GM10847 (cell line): ENCODE data around the gene CYP27C1.

Experiments used
- POLR2A ChIP-seq: IDR thresholded peaks from 2 replicates; pipeline ENCODE4 v1.6.1; 2011; ENCODE audit not compliant: insufficient read length; ENCODE audit errors: extremely low read depth

The CYP27C1 gene

GRCh38 chr2:127154396-127154795 lies 65.7 kb downstream of the CYP27C1 start:
- no peak for TF ChIP-seq POLR2A

GRCh38 chr2:127153691-127154158 lies 66.4 kb downstream of the CYP27C1 start:
- TF ChIP-seq POLR2A, result no peak

- no peak for TF ChIP-seq POLR2A
These were observed 69.1 kb downstream of the CYP27C1 start for GRCh38 chr2:127150996-127151395.

GRCh38 chr2:127149384-127149783 lies 70.7 kb downstream of the CYP27C1 start:
- TF ChIP-seq POLR2A, result no peak

GRCh38 chr2:127146820-127147502 lies 73.1 kb downstream of the CYP27C1 start:
- TF ChIP-seq POLR2A, result no peak

- TF ChIP-seq POLR2A, result no peak
These were observed 73.9 kb downstream of the CYP27C1 start for GRCh38 chr2:127146071-127146725.

GRCh38 chr2:127145280-127145895 lies 74.7 kb downstream of the CYP27C1 start:
- no peak for TF ChIP-seq POLR2A

GRCh38 chr2:127143841-127144782 lies 76.0 kb downstream of the CYP27C1 start:
- no peak for TF ChIP-seq POLR2A

GRCh38 chr2:127142663-127143630 lies 77.2 kb downstream of the CYP27C1 start:
- no peak for TF ChIP-seq POLR2A

GRCh38 chr2:127140538-127140937 lies 79.6 kb downstream of the CYP27C1 start:
- no peak for TF ChIP-seq POLR2A

- no peak for TF ChIP-seq POLR2A
These were observed 80.3 kb downstream of the CYP27C1 start for GRCh38 chr2:127139766-127140165.

- TF ChIP-seq POLR2A, result no peak
These were observed 81.8 kb downstream of the CYP27C1 start for GRCh38 chr2:127138281-127138680.

- TF ChIP-seq POLR2A, result no peak
These were observed 82.4 kb downstream of the CYP27C1 start for GRCh38 chr2:127137741-127138140.

GRCh38 chr2:127137225-127137624 lies 82.9 kb downstream of the CYP27C1 start:
- no peak for TF ChIP-seq POLR2A
